ENCODE results near the gene PPL.
A peak's percentile ranks its signal among the peaks of the same experiment; 100 is the strongest.

Gene PPL

DNA sequence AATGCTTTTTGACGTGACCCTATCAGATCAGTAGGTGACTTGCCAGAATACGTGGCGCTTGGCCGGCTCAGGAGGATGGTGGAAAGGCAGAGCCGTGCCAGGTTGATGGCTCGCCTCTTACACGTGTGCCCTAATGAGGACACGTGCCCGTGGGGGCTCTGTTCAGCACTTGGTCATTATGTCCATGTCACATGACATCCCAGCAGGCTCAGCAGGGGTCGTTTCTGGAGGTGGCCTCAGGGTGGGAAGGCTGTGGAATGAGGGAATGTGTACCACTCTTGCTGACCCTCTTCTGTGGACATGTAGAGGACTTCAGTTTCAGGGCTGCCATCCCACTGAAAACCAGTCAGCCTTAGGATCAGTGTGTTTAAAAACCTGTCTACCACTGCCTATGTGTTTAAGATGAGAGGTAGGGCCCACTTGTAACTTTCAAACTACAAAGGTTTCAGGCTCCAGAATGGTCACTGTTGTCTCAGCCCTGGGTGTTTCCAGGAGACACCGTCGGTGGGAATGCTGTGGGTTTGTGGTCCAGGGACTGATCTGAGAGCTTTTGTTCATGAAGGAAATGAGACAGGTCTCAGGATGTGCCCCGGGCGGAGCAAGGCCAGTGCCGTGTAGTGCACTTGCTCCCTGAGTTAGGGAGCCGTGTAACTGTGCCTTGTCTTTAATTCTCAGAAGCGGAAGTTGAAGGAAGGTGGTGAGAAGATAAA lies 77.6 kb downstream of the PPL start:
- no peak for DNase-seq

DNA sequence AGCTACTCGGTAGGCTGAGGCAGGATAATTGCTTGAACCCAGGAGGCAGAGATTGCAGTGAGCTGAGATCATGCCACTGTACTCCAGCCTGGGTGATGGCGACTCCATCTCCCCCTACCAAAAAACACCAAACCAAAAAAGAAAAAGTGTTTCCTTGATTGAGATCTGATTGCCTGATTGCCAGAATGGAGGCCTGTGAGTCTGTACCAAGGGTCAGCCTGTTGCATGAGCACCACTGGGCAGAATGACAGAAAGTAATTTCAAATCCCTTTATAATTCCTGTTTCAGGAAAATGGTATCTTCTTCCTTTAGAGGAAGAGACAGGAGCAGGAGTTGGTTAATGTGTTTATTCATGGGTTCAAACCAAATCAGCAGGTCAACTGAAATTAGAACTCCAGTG lies 81.1 kb downstream of the PPL start:
- no peak for DNase-seq

DNA sequence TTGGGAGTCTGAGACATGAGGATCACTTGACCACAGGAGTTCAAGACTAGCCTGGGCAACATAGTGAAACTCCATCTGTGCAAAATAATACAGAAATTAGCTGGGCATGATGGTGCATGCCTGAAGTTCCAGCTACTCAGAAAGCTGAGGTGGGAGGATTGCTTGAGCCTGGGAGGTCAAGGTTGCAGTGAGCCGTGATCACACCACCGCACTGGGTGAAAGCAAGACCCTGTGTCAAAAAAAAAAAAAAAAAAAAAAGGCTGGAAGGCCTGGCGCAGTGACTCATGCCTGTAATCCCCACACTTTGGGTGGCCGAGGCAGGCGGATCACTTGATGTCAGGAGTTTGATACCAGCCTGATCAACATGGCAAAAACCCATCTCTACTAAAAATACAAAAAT lies 81.6 kb downstream of the PPL start:
- no peak for DNase-seq

DNA sequence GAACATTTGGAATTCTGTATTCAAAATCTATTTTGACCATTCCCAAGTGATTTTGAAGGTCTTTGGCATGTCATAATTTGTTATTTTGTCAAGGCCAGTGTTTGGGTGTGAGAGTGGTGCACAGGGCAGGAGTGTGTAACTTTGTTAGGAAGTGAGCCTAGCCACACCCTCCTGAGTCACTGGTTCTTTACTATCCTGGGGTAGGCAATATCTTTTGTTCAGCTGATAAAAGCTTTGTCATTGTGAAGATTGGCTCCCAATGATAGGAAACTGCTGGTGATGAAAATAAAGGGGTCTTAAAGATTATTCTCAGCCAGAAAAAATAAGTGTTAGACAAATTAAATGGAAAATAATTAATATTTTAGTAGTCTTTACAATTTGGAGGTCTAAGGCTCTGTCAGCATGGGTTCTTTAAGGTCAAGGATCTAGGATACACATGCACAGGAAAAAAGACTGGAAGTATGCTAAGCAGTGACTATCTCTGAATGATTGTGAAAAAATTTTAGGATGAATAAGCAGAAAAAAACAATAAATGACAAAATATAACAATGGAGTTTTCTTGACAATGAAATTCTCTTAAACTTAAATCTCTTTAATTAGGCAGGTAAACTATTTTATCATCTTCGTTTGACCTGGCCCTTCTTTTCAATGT lies 84.6 kb downstream of the PPL start:
- DNase-seq: no peak

- no peak for DNase-seq
Measured at GRCh38 chr16:4850211-4850610, 86.7 kb downstream of the PPL start.

- DNase-seq: peak; percentile 13
Measured at GRCh38 chr16:4847774-4848587, 89.0 kb downstream of the PPL start.

- DNase-seq: peak; percentile 88
Measured at GRCh38 chr16:4846901-4847773, 89.8 kb downstream of the PPL start, which contains the start of the genes GLYR1 and UBN1. TSS of gene GLYR1 (minus strand) at chr16:4847288. CDS start at chr16:4847265, 23 bp downstream. TSS of gene UBN1 (plus strand) at chr16:4847481. CDS start at chr16:4852918, 5,437 bp downstream.

GRCh38 chr16:4846503-4846900 lies 90.4 kb downstream of the PPL start:
- no peak for DNase-seq

DNA sequence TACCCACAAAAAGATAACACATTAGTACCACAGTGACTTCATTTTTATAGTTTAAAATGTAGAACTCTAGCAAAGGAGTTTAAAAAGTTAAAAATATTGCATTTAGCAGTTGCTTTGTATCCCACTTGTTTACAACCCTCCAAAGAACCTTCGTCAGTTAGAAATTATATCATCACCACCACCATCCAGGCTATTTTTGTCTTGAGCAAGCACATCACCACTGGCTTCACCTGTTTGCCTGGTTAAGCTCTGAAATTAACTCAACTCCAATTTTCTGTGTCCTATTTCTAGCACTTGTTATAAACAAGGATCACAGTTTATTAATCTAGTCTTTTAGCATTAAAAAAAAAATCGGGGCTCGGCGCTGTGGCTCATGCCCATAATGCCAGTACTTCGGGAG lies 96.0 kb downstream of the PPL start:
- no peak for DNase-seq

- no peak for DNase-seq
Measured at GRCh38 chr16:4839942-4840341, 97.0 kb downstream of the PPL start.

GRCh38 chr16:4837733-4838501 lies 99.0 kb downstream of the PPL start:
- no peak for DNase-seq

- no peak for DNase-seq
Measured at GRCh38 chr16:4836727-4837126, 100.2 kb downstream of the PPL start.

DNA sequence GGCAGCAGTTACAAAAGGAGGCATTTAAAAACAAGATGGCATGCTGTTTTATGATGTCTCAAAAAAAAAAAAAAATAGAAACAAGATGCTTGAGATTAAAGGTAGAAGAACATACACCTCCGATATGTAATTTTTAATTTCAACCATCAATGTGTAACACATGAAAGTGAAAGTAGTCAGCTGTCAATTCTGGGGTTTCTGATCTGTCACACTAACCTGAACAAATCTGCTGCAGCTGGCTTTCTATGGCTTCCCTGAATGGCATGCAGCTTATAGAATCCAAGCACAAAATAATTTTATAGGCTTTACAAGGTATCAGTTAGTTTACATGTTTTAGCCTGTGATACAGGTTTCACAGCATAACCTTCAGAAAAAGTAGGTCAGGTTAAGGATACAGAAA lies 103.4 kb downstream of the PPL start:
- no peak for DNase-seq

DNA sequence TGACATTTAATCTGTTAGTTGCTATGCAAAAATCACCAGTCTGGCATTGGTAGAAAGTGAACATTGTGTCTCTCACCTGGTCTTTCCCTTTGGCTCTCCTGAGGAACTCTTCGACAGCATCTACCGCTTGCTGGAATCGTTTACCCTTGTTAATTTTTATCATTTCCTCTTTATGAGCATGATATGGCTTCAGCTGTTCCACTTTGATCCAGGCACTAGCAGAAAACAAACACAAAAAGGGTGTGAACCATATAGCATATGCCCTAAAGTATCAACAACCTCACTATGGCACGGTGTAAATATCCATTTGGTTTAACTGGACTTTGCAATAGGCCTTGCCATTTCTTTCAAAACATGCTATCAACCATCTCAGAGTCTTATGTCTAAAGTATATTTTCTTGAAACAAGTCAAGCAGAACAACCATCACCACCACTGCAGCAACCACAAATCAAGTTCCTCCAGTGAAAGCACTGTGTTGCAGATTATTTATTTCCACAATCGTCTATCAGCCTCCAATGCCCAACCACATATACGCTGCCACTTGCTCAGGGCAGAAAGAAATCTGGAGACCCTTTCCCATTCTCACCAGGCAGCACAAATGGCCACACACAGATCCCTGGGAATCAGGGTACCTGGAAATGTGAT lies 104.1 kb downstream of the PPL start:
- no peak for DNase-seq
